ENCODE data around the gene RAC2. TPM values are rescaled to one million over a fixed set of nuclear protein-coding genes. Genes with fewer than 3 reads are reported as not detected.
A peak's percentile ranks its signal among the peaks of the same experiment; 100 is the strongest.

The RAC2 gene
- total RNA-seq, 6 donors from 2014 or later: 22.1 to 126 (median 65.2) TPM

- Histone ChIP-seq H3K4me3 (no peak overlapping the region), H3K36me3 (no peaks in the 10 kb centered on the region), H3K27ac (no peak overlapping the region), H3K27me3 (no peaks in the 10 kb centered on the region), H3K9me3 (no peaks in the 10 kb centered on the region), H3K4me1 (no peaks in the 10 kb centered on the region)
- DNase-seq: peak in 1 of 2 donors; percentile 76
- TF ChIP-seq POLR2A (IDR thresholded peaks at IDR 0.05) (no peak), POLR2AphosphoS5 (IDR thresholded peaks at IDR 0.05) (no peak), CTCF (IDR thresholded peaks at IDR 0.05) (no peak), EP300 (IDR thresholded peaks at IDR 0.05) (no peak)
- ATAC-seq (ENCODE audit: low FRiP score in 2 of 2): no peak
- 89 to 91% methylated on average over 38 to 71 of the region's 71 CpGs for WGBS, 2 donors
Measured at GRCh38 chr22:37206841-37207821, 36.9 kb downstream of the RAC2 start.

- peak in 1 of 2 donors; percentile 60 for DNase-seq
- Histone ChIP-seq H3K27ac (no peak overlapping the region), H3K27me3 (no peaks in the 10 kb centered on the region), H3K36me3 (no peaks in the 10 kb centered on the region), H3K4me1 (no peaks in the 10 kb centered on the region), H3K9me3 (no peaks in the 10 kb centered on the region), H3K4me3 (no peak overlapping the region)
- WGBS, 2 donors: 86 to 88% methylated on average over 14 to 15 of the region's 16 CpGs
- no peak for ATAC-seq (ENCODE audit: low FRiP score in 2 of 2)
- no peak for TF ChIP-seq CTCF (IDR thresholded peaks at IDR 0.05)
- no peak for TF ChIP-seq EP300 (IDR thresholded peaks at IDR 0.05)
- TF ChIP-seq POLR2AphosphoS5 (IDR thresholded peaks at IDR 0.05): no peak
- no peak for TF ChIP-seq POLR2A (IDR thresholded peaks at IDR 0.05)
Measured at GRCh38 chr22:37206118-37206840, 37.8 kb downstream of the RAC2 start.

- H3K27me3 ChIP-seq: no peaks in the 10 kb centered on the region
- 74 to 87% methylated on average over 4 to 5 of the region's 5 CpGs for WGBS, 2 donors
- H3K4me3 ChIP-seq: no peak overlapping the region
- H3K4me1 ChIP-seq: peaks cover 0 to under 1% (median 0%) of the 10 kb centered on the region in 4 donors
- H3K9me3 ChIP-seq: no peaks in the 10 kb centered on the region
- no peak overlapping the region for H3K27ac ChIP-seq
- H3K36me3 ChIP-seq: no peaks in the 10 kb centered on the region
- no peak for TF ChIP-seq POLR2A (IDR thresholded peaks at IDR 0.05)
- no peak for TF ChIP-seq POLR2AphosphoS5 (IDR thresholded peaks at IDR 0.05)
- no peak for TF ChIP-seq EP300 (IDR thresholded peaks at IDR 0.05)
- TF ChIP-seq CTCF (IDR thresholded peaks at IDR 0.05): no peak
- ATAC-seq (ENCODE audit: low FRiP score in 2 of 2) (no peak), DNase-seq (no peak)
Measured at GRCh38 chr22:37205046-37205445, 39.0 kb downstream of the RAC2 start.

GRCh38 chr22:37204045-37204655 lies 39.9 kb downstream of the RAC2 start:
- Histone ChIP-seq H3K9me3 (no peaks in the 10 kb centered on the region), H3K4me1 (peaks cover 4 to 6% (median 5%) of the 10 kb centered on the region in 4 donors), H3K4me3 (no peak overlapping the region), H3K27ac (no peak overlapping the region), H3K36me3 (no peaks in the 10 kb centered on the region), H3K27me3 (no peaks in the 10 kb centered on the region)
- TF ChIP-seq POLR2AphosphoS5 (IDR thresholded peaks at IDR 0.05): no peak
- no peak for TF ChIP-seq CTCF (IDR thresholded peaks at IDR 0.05)
- TF ChIP-seq POLR2A (IDR thresholded peaks at IDR 0.05): no peak
- no peak for TF ChIP-seq EP300 (IDR thresholded peaks at IDR 0.05)
- WGBS, 2 donors: 79 to 84% methylated on average over 4 to 5 of the region's 5 CpGs
- ATAC-seq (ENCODE audit: low FRiP score in 2 of 2): no peak
- no peak for DNase-seq
